NCI-H69 (cell line): Measurements from ENCODE around the gene EIF4B.

ENCODE experiments used
- DNase-seq: peaks from one replicate; lab custom pipeline; 2025; lab: John Stamatoyannopoulos, UW

The EIF4B gene

DNA sequence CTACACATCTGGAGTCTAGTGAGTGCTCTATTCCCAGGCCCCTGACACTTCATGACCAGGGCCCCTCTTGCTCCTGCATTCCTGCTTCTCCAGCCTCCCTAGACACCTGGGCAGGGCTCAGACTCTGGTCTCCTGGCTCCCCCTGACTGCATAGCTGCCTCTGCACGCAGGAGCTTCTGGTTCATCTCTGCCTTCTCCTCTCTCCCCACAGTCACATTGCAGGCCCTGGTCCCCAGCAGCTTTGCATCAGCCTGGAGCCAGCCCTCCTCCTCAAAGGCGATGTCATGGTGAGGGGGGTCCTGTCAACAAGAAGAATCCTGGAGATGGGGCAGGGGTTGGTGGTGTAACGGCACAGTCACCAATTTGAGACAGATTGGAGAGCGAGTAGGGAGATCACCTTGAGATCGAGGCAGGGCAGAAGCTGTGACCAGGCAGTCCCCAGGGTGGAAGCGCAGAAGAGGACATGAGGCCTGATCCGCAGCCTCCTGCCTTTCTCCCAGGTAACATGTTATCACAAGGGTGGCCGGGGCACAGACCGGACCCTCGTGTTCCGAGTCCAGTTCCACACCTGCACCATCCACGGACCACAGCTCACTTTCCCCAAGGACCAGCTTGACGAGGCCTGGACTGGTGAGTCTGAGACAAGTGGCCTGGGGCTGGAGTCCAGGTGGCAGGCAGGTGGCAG is 51.7 kb downstream of the EIF4B start:
- no peak for DNase-seq

DNA sequence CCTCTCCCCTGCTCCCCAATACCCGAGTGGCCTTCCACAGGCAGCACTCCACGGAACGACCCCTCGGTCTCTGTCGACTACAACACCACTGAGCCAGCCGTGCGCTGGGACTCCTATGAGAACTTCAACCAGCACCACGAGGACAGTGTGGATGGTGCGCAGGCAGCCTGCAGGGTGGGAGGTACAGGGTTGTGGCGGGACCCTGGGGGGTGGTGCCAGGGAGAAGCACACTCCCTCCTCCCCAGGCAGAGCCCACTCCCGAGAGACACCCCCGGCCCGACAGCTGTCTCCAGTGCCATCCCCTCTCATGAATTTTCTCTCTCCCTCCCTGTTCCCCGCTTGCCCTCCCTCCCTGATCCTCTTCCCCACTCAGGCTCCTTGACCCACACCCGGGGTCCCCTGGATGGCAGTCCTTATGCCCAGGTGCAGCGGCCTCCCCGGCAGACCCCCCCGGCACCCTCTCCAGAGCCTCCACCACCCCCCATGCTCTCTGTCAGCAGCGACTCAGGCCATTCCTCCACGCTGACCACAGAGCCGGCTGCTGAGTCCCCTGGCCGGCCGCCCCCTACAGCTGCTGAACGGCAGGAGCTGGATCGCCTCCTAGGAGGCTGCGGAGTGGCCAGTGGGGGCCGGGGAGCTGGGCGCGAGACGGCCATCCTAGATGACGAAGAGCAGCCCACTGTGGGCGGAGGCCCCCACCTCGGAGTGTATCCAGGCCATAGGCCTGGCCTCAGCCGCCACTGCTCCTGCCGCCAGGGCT is 52.6 kb downstream of the EIF4B start:
- no peak for DNase-seq

DNA sequence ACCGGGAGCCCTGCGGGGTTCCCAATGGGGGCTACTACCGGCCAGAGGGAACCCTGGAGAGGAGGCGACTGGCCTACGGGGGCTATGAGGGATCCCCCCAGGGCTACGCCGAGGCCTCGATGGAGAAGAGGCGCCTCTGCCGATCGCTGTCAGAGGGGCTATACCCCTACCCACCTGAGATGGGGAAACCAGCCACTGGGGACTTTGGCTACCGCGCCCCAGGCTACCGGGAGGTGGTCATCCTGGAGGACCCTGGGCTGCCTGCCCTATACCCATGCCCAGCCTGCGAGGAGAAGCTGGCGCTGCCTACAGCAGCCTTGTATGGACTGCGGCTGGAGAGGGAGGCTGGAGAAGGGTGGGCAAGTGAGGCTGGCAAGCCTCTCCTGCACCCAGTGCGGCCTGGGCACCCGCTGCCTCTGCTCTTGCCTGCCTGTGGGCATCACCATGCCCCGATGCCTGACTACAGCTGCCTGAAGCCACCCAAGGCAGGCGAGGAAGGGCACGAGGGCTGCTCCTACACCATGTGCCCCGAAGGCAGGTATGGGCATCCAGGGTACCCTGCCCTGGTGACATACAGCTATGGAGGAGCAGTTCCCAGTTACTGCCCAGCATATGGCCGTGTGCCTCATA is 53.3 kb downstream of the EIF4B start:
- DNase-seq, result no peak

DNA sequence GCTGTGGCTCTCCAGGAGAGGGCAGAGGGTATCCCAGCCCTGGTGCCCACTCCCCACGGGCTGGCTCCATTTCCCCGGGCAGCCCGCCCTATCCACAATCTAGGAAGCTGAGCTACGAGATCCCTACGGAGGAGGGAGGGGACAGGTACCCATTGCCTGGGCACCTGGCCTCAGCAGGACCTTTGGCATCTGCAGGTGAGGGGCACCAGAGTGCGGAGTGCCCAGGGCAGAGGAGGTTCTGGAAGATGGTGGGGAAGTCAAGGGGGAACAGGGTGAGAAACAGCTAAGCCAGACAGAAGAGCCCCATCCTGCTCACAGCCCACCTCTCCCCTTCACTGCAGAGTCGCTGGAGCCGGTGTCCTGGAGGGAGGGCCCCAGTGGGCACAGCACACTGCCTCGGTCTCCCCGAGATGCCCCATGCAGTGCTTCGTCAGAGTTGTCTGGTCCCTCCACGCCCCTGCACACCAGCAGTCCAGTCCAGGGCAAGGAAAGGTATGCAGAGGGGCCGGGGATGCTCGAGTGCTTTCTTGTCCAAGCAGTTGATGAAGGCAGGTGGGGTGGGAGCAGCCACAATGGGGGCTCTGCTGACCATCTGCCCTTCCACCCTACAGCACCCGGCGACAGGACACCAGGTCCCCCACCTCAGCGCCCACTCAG is 53.9 kb downstream of the EIF4B start:
- no peak for DNase-seq

DNA sequence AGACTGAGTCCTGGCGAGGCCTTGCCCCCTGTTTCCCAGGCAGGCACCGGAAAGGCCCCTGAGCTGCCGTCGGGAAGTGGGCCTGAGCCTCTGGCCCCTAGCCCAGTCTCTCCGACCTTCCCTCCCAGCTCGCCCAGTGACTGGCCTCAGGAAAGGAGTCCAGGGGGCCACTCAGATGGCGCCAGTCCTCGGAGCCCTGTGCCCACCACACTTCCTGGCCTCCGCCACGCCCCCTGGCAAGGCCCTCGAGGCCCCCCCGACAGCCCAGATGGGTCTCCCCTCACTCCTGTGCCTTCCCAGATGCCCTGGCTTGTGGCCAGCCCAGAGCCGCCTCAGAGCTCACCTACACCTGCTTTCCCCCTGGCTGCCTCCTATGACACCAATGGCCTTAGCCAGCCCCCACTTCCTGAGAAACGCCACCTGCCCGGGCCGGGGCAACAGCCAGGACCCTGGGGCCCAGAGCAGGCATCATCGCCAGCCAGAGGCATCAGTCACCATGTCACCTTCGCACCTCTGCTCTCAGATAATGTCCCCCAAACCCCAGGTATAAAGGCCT is 54.5 kb downstream of the EIF4B start:
- peak; percentile 87 for DNase-seq

DNA sequence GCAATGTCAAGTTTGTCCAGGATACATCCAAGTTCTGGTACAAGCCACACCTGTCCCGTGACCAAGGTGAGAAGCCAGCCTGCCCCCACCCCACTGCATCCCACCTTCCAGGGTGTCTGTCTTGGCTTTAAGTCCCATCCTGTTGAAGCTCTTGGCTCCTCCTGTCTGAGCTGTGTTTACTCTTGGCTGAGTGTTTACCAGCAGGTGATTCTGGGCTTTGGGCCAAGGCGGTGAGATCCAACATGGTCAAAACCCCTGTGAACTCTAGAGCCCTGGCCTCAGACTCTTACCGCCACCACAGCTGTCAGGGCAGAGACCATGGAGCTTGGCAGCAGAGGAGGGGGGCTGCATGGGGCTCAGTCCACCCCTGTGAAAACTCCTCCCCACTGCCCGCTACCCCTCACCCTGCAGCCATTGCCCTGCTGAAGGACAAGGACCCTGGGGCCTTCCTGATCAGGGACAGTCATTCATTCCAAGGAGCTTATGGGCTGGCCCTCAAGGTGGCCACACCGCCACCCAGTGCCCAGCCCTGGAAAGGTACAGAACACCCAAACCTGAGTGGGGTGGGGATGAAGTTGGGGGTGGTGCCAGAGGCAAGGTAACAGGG is 55.3 kb downstream of the EIF4B start:
- DNase-seq, result peak; percentile 94

DNA sequence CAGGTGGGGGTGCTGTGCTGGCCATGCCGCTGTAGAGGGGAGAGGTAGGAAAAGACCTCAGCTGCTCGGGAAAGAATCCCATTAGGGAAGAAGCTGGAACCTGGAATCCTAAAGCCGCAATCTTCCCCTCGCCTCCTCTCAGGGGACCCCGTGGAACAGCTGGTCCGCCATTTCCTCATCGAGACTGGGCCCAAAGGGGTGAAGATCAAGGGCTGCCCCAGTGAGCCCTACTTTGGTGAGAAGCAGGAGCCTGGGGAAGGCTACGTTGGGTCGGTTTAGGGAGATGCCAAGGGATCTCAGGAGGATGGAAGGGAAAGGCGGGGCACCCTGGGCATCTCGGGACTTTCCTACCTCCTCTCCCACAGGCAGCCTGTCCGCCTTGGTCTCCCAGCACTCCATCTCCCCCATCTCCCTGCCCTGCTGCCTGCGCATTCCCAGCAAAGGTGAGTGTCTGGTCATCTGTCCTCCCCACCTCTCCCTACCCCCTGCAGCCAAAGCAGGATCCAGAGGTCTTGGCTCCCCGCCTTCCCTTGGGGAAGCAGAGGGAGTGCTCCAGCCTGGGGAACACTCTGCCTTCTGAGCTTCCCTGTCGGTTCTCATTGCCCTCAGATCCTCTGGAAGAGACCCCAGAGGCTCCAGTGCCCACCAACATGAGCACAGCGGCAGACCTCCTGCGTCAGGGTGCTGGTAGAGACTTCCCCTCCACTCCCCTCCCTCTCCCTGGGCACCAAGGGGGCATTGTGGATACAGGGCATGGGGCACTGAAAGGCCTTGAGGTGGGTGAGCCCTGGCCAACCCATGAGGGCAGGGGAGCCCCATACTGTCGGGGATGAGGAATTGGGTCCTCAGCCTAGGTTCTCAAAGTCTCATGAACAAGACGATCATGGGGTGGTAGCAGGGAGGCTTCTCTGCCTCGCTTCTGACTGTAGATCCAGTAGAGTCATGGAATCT is 56.0 kb downstream of the EIF4B start:
- no peak for DNase-seq

DNA sequence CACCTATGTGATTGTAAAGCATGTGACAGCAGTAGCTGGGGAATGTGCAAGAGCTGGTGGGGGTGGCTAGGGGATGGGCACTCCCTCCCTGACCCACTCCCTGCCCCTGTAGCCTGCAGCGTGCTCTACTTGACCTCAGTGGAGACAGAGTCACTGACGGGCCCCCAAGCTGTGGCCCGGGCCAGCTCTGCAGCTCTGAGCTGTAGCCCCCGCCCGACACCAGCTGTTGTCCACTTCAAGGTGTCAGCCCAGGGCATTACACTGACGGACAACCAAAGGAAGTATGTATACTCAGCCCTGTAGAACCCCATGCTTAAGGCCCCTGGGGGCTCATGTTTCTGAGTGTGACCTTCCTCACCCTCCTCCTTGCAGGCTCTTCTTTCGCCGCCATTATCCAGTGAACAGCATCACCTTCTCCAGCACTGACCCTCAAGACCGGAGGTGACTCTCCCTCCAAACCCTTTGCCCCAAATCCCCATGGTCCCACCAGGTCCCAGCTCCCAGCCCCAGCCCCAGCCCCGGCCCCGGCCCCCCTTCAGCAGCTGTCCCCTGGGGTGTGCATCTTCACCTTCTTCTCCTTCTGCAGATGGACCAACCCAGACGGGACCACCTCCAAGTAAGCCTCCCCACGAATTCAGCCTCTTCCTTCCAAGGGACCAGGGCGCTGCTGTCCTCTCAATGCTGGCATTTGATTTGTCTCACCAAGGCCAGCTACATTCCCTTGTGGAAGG is 56.9 kb downstream of the EIF4B start:
- no peak for DNase-seq

DNA sequence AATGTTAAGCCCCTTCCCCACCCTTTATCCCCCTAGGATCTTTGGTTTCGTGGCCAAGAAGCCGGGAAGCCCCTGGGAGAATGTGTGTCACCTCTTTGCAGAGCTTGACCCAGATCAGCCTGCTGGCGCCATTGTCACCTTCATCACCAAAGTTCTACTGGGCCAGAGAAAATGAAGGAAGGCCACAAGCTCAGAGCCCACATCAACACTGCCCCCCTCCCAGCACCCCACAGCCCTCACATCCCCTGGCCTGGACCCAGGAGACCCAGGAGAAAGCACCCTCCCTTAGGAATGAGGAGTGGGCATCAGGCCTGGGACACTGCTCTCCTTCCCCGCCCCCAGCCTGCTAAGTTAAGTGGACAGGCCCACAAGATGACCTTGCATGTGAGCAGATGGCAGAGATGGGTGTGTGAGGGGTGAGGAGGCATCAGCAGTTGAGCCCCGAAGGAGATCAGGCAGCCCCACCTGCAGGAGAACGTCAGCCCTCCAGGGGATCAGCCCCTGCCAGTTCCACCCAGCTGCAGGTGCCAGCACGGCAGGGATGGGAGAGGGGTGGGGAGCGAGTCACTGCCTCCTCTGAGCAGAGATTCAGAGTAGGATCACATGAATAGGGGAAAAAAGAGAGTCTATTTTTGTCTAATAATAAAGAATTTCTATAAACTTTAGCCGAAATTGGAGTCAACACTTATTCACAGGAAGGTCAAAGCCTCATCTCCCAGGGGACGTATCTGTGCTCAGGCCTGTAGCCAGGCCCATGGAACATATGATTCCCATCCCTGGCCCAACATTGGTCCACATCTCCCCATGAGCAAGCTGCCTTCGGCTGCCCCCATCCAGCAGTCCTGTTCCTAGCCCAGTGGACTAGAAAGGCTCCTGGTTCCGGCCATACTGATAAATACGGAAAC is 57.7 kb downstream of the EIF4B start:
- peak; percentile 66 for DNase-seq

DNA sequence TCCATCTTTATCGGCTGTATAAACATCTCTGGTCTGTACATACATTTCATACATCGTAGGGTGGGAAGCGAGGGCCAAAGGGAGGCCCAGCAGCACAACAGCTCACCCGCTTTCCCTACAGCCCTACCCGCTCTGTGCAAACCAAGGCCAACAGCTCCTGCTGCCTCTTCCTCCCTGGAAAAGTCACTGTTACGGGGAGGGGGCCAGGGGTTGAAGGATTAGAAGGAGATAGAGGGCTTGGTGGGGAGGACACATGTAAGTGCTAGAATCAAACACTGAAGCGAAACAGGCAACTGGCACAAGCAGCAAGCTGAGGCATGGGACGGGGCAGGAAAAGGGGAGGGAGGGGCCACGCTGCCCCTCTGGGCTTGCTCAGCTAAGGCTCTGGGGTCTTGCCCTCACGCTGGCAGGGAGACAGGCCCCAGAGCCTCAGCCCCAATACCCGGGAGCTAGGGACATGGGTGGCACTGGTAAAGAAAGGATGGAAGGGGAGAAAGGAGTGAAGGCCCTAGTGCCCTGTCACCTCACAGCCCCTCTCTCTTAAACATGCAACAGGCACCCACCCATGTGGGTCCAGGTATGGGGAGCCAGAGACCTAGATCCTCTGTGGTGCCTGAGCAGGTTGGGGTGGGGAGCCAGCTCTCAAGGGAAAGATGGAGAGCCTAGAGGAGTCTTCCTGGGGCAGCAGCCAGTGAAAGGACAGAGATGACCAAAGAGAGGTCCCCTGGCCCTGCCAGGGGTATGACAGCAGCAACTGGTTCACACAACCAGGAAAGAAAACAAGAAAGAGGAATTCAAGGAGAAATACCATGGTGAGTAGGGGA is 58.6 kb downstream of the EIF4B start:
- no peak for DNase-seq

DNA sequence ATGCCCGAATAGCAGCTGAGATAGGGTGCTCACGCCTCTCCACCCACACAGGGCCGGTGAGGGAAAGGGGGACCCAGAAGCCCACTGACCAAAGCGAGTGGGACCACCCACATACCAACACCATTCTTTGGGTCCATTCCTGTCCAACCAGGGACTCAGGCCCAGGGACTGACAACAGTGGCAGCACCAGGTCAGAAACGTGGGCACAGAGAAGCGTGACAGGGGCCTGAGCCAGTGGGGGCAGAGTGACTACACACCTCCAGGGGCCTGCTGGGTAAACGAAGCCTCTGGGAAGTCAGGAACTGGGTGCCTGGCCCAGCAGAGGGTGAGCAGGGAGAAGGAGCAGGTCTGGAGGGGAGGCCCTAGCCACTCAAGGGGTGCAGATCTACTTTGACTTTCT is 59.2 kb downstream of the EIF4B start:
- no peak for DNase-seq

DNA sequence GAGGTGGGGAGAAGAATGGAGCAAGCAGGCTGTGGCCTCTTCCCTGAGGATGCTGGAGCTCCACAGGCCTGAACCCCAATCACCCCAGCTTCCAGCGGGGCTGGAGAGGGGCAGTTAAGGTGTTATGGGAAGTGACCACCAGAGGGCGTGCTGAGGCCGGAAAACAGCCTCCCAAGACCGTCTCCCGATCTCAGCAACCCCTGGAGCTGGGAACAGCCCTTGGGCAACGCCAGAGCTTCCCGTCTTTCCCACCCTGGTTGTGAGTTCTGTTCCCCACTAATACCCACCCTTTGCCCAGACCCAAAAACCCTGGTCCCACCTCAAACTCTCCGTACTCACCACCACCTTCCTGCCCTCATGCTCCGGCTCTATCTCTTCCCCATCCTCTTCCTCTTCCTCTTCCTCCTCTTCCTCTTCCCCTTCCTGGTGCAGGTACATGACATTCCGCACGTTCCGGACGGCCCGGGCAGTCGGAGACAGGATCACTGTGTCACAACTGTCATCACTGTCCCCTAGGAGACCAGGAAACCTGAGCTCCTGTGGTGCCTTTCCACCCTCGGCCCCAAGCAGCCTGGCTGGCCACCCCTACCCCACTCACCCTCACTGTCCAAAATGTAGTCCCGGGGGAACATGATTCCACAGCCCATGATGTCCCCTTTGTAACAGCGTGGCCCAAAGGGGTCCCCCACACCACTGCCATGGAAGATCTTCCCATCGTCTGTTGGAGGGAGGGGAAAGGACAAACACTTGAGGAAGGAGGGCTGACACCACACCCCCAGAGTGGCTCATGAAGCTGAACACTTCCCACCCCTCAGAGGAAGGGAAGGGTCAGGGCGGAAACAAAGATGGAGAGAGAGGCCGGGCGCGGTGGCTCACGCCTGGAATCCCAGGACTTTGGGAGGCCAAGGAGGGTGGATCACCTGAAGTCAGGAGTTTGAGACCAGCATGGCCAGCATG is 60.0 kb downstream of the EIF4B start:
- DNase-seq, result peak; percentile 84

DNA sequence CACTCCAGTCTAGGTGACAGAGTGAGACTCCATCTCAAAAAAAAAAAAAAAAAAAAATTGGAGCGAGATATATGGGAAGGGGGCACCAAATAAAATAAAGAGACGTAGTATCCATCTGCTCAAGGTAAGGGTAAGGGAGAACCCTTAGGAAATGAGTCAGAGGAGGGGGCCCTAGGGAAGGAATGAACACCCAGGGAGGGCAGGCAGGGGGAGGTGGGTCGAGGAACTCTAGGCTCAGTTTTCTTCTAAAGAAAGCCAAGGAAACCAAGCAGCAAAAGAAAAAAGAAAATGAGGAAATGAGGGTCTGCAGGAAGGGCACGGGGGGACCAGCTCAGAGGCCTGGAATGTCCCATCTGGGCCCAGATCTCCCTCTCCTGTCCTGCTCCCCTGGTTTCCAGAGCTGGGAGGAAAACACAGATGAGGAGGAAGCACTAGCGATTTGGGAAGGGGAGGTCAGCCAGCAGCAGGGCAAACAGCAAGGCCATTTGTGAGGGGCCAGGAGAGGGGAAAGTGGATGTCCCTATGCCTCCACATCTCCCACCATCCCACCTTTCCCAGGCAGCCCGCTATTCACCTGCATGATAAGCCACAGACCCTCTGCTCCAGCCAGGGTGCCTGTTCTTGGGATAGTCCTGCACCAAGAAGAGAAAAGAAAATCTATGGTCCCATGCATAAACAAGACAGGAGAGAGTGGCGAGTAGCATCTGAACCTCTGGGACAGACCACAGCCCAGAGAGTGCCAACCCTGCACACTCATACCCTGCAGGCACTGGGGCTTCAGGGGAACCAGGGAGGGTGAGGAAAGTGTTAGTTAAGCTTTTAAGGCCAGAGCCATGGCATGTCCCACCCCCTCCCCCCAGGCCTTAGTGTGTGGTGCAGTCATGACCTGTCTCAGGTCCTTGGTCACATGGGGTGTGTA is 61.1 kb downstream of the EIF4B start:
- DNase-seq, result no peak

DNA sequence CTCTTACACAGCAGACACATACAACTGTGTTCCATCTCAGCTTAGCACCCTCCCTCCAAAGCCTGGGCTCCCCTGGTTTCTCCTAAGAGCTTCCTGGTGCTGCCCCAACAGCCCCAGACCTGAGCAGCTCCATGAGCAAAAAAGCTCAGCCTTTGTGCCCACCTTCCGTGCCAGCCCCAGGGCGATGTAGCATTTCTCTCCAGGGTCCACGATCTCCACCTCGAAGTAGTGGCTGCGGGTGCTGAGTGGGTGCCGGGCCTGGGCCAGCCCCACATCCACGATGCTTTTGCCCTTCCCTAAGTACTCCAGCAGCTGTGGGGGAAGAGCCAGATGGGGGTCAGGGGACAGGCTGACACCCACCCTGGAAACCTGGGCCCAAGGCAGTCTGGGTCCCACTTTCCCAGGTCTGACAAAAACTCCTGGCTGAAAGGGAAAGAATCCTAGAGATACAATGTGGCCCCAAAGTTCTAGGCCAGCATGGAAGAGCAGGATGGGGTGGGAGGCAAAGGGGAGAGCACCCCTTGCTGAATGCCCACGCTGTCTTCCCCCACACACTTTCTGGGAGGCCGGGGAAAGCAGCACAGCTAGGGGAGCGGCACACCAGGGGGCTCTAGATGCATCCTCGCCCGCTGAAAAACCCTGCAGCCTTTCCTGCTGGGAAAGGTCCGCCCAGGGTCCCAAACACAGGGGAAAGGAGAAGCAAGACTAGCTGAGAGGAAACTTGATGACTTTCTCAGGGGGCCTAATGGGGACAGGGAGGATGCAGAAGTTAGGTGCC is 61.9 kb downstream of the EIF4B start:
- DNase-seq, result no peak
